SHP77 (cell line): ENCODE measurements around the gene ACAP1.
A peak's percentile ranks its signal among the peaks of the same experiment; 100 is the strongest.

ENCODE experiments used
- DNase-seq, 2 experiments: peaks; one replicate each; lab custom pipeline; 2025; lab: John Stamatoyannopoulos, UW

Gene ACAP1

GRCh38 chr17:7309628-7310027 lies 26.7 kb upstream of the ACAP1 start:
- no peak for DNase-seq

- DNase-seq, result no peak
Observed at GRCh38 chr17:7311110-7311705, 25.1 kb upstream of the ACAP1 start.

GRCh38 chr17:7312432-7313087 lies 23.8 kb upstream of the ACAP1 start:
- DNase-seq, result no peak

- peak in 1 of 2 experiments; percentile 40 for DNase-seq
Observed at GRCh38 chr17:7313088-7313889, 23.0 kb upstream of the ACAP1 start.

- no peak for DNase-seq
Observed at GRCh38 chr17:7313890-7314718, 22.2 kb upstream of the ACAP1 start.

GRCh38 chr17:7314719-7315569 lies 21.4 kb upstream of the ACAP1 start, which contains the start of gene GPS2:
TSS of gene GPS2 (minus strand) at chr17:7315360. CDS start at chr17:7315052, 308 bp downstream.
- peak; percentile 89 to 93 for DNase-seq

GRCh38 chr17:7315570-7316235 lies 20.6 kb upstream of the ACAP1 start:
- peak in 1 of 2 experiments; percentile 23 for DNase-seq

- no peak for DNase-seq
Observed at GRCh38 chr17:7317161-7317803, 19.0 kb upstream of the ACAP1 start.

- DNase-seq, result no peak
Observed at GRCh38 chr17:7318121-7318860, 18.0 kb upstream of the ACAP1 start.

- no peak for DNase-seq
Observed at GRCh38 chr17:7321466-7321865, 14.9 kb upstream of the ACAP1 start.

- no peak for DNase-seq
Observed at GRCh38 chr17:7322520-7323194, 13.7 kb upstream of the ACAP1 start.

- DNase-seq, result peak; percentile 22 to 23
Observed at GRCh38 chr17:7323731-7324437, 12.4 kb upstream of the ACAP1 start.

- no peak for DNase-seq
Observed at GRCh38 chr17:7324438-7324779, 11.9 kb upstream of the ACAP1 start.

- DNase-seq, result no peak
Observed at GRCh38 chr17:7325031-7325528, 11.2 kb upstream of the ACAP1 start.

- DNase-seq, result no peak
Observed at GRCh38 chr17:7326186-7326585, 10.1 kb upstream of the ACAP1 start.

GRCh38 chr17:7327056-7327455 lies 9.3 kb upstream of the ACAP1 start:
- DNase-seq, result no peak

- no peak for DNase-seq
Observed at GRCh38 chr17:7327501-7327900, 8.8 kb upstream of the ACAP1 start.

GRCh38 chr17:7328009-7328408 lies 8.3 kb upstream of the ACAP1 start:
- DNase-seq, result no peak
